Measurements from ENCODE around the gene ZNF281.

The ZNF281 gene

GRCh38 chr1:200369706-200370105 lies 40.1 kb downstream of the ZNF281 start:
- no peak for TF ChIP-seq CTCF (IDR thresholded peaks at IDR 0.05; ENCODE audit: low read depth, low read length)
- DNase-seq (ENCODE audit: extremely low read depth, low read depth) = no peak

GRCh38 chr1:200369131-200369530 lies 40.7 kb downstream of the ZNF281 start:
- DNase-seq (ENCODE audit: extremely low read depth, low read depth) = no peak
- TF ChIP-seq CTCF (IDR thresholded peaks at IDR 0.05; ENCODE audit: low read depth, low read length) = no peak

GRCh38 chr1:200368556-200368955 lies 41.3 kb downstream of the ZNF281 start:
- no peak for TF ChIP-seq CTCF (IDR thresholded peaks at IDR 0.05; ENCODE audit: low read depth, low read length)
- DNase-seq (ENCODE audit: extremely low read depth, low read depth) = no peak

GRCh38 chr1:200367841-200368534 lies 41.8 kb downstream of the ZNF281 start:
- no peak for DNase-seq (ENCODE audit: extremely low read depth, low read depth)

GRCh38 chr1:200366577-200367253 lies 43.1 kb downstream of the ZNF281 start:
- DNase-seq (ENCODE audit: extremely low read depth, low read depth) = no peak
- no peak for TF ChIP-seq CTCF (IDR thresholded peaks at IDR 0.05; ENCODE audit: low read depth, low read length)

More at GRCh38 chr1:200367841-200368534, 41.8 kb downstream of the ZNF281 start:
- TF ChIP-seq CTCF (IDR thresholded peaks at IDR 0.05; ENCODE audit: low read depth, low read length) = no peak

GRCh38 chr1:200365897-200366426 lies 43.9 kb downstream of the ZNF281 start:
- no peak; the same call in 1 of the 2 replicates for TF ChIP-seq CTCF (IDR thresholded peaks at IDR 0.05; ENCODE audit: low read depth, low read length)
- no peak for DNase-seq (ENCODE audit: extremely low read depth, low read depth)

GRCh38 chr1:200364831-200365230 lies 45.0 kb downstream of the ZNF281 start:
- TF ChIP-seq CTCF (IDR thresholded peaks at IDR 0.05; ENCODE audit: low read depth, low read length) = no peak
- no peak for DNase-seq (ENCODE audit: extremely low read depth, low read depth)
